ENCODE data around the gene EGFL7. TPM values are rescaled to one million over a fixed set of nuclear protein-coding genes. Genes with fewer than 3 reads are reported as not detected.

The EGFL7 gene
- 15.6 and 35.0 TPM in 2 replicates for total RNA-seq

DNA sequence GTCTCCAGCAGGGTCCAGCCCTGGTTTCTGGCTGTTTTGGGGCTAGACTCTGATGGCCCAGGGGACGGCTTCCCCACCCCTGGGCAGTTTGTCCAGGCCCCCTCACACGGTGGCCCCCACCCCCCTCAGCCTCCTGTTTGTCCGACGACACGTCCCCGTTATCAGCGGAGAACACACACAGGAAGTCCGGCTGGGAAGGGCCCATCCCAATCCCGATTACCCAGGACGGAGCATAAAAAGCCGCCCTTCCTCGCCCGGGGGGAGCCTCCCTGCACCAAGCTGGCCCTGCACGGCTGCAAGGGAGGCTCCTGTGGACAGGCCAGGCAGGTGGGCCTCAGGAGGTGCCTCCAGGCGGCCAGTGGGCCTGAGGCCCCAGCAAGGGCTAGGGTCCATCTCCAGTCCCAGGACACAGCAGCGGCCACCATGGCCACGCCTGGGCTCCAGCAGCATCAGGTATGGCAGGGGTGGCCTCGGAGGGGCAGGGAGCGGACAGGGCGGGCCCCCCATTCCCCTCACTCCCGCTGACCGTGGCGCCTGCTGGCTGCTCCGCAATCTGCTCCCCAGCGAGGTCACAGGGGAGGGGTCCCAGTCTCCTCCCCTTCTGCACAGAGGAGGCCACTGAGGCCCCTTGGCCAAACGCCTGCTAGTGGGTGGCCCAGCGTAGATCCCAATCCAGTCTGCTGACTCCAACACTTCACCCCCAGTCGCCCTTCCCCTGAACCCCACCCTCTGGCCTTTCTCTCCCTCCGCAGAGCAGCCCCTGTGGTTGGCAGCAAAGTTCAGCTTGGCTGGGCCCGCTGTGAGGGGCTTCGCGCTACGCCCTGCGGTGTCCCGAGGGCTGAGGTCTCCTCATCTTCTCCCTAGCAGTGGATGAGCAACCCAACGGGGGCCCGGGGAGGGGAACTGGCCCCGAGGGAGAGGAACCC lies at the start of gene EGFL7:
TSS of gene EGFL7 (plus strand) at position 261 of the 926 bp plus-strand sequence. CDS start 5,367 bp downstream, outside the sequence.
- no peak for TF ChIP-seq CTCF (conservative IDR thresholded peaks at IDR 0.05; ENCODE audit: low read depth, low read length)
- no peak within 1 kb of the TSS for H3K4me3 ChIP-seq (ENCODE audit: low read depth, low read length)
- DNase-seq (ENCODE audit: low read depth), result no peak

- H3K4me3 ChIP-seq (ENCODE audit: low read depth, low read length), result no peak overlapping the region
- no peak for DNase-seq (ENCODE audit: low read depth)
- no peak for TF ChIP-seq CTCF (conservative IDR thresholded peaks at IDR 0.05; ENCODE audit: low read depth, low read length)
Observed at GRCh38 chr9:136613824-136614371, 48.8 kb upstream of the EGFL7 start.

GRCh38 chr9:136614372-136614922 lies 48.3 kb upstream of the EGFL7 start:
- no peak overlapping the region for H3K4me3 ChIP-seq (ENCODE audit: low read depth, low read length)
- DNase-seq (ENCODE audit: low read depth), result no peak
- no peak for TF ChIP-seq CTCF (conservative IDR thresholded peaks at IDR 0.05; ENCODE audit: low read depth, low read length)

DNA sequence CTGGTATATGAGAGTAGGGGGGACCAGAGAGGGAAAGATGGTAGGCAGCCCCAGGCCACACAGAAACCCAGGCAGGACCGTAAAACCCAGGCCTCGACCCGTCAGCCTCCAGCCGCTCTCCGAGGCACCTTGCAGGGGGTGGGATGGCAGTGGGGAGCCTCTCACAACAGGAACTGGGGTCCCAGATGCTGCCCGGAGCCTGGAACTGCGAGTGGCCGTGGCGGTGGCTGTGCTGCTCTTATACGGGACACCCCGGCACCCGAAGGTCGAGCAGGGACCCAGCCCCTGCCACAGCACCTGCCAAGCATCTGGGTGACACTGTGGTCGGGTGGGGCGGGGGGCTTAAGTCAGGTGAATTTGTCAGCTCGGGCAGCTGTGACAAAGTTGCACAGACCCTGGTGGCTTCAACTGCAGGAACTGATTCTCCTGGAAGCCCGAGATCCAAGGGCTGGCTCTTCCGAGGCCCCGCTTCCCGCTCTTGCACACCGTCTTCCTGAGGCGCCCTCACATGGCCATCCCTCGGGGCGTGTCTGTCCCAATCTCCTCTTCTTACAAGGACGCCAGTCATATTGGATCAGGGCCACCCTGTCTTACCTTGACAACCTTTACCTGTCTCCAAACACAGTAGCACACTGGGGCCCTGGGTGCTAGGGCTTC lies 47.6 kb upstream of the EGFL7 start:
- no peak overlapping the region for H3K4me3 ChIP-seq (ENCODE audit: low read depth, low read length)
- TF ChIP-seq CTCF (conservative IDR thresholded peaks at IDR 0.05; ENCODE audit: low read depth, low read length), result no peak
- DNase-seq (ENCODE audit: low read depth), result no peak

- DNase-seq (ENCODE audit: low read depth), result no peak
Observed at GRCh38 chr9:136615631-136616306, 46.9 kb upstream of the EGFL7 start.

More at GRCh38 chr9:136615631-136616306, 46.9 kb upstream of the EGFL7 start:
- no peak for TF ChIP-seq CTCF (conservative IDR thresholded peaks at IDR 0.05; ENCODE audit: low read depth, low read length)
- H3K4me3 ChIP-seq (ENCODE audit: low read depth, low read length), result no peak overlapping the region
